Fibroblast of gingiva (primary cell): ENCODE results near the gene KCNK1.
A peak's percentile ranks its signal among the peaks of the same experiment; 100 is the strongest.
"Not testable (repeated sequence)": the region's sequence is repeated elsewhere in the genome, so short reads cannot be mapped to it uniquely, and the experiment has no call there.

Source experiments
- DNase-seq: peaks from one replicate; pipeline ENCODE4 v3.0.0-alpha.2; 2011; ENCODE audit warnings: low read depth

The KCNK1 gene

GRCh38 chr1:233607252-233608119 is 6.4 kb upstream of the KCNK1 start:
- DNase-seq, result no peak

- no peak for DNase-seq
Observed at GRCh38 chr1:233608988-233609387, 4.9 kb upstream of the KCNK1 start.

- no peak for DNase-seq
Observed at GRCh38 chr1:233609926-233610325, 4.0 kb upstream of the KCNK1 start.

GRCh38 chr1:233610628-233611027 is 3.3 kb upstream of the KCNK1 start:
- no peak for DNase-seq

GRCh38 chr1:233611363-233611762 is 2.5 kb upstream of the KCNK1 start:
- DNase-seq, result not testable (repeated sequence)

GRCh38 chr1:233614173-233614742 is 352 bp downstream of the KCNK1 start:
- DNase-seq, result peak; percentile 45

GRCh38 chr1:233614743-233615521 is 1.0 kb downstream of the KCNK1 start:
- DNase-seq, result no peak

- no peak for DNase-seq
Observed at GRCh38 chr1:233615571-233615970, 1.7 kb downstream of the KCNK1 start.

- DNase-seq, result no peak
Observed at GRCh38 chr1:233617025-233617424, 3.1 kb downstream of the KCNK1 start.

GRCh38 chr1:233619414-233619813 is 5.5 kb downstream of the KCNK1 start:
- not testable (repeated sequence) for DNase-seq

- DNase-seq, result no peak
Observed at GRCh38 chr1:233620065-233620464, 6.2 kb downstream of the KCNK1 start.

- no peak for DNase-seq
Observed at GRCh38 chr1:233621923-233622322, 8.0 kb downstream of the KCNK1 start.

GRCh38 chr1:233624289-233624688 is 10.4 kb downstream of the KCNK1 start:
- DNase-seq, result no peak

- DNase-seq, result no peak
Observed at GRCh38 chr1:233625087-233625486, 11.2 kb downstream of the KCNK1 start.

- no peak for DNase-seq
Observed at GRCh38 chr1:233625510-233625981, 11.6 kb downstream of the KCNK1 start.

- no peak for DNase-seq
Observed at GRCh38 chr1:233627376-233627775, 13.5 kb downstream of the KCNK1 start.

GRCh38 chr1:233627823-233628222 is 13.9 kb downstream of the KCNK1 start:
- no peak for DNase-seq

GRCh38 chr1:233629305-233629935 is 15.5 kb downstream of the KCNK1 start:
- DNase-seq, result no peak

- DNase-seq, result no peak
Observed at GRCh38 chr1:233631810-233632405, 18.0 kb downstream of the KCNK1 start.

GRCh38 chr1:233632436-233632835 is 18.5 kb downstream of the KCNK1 start:
- DNase-seq, result no peak

GRCh38 chr1:233635765-233636502 is 22.0 kb downstream of the KCNK1 start:
- peak; percentile 41 for DNase-seq
